H1 (cell line): ENCODE measurements around the gene COPZ2. TPM values are rescaled to one million over a fixed set of nuclear protein-coding genes. Genes with fewer than 3 reads are reported as not detected.

ENCODE experiments used
- KDM5A ChIP-seq: fragments of 200-600 bp; IDR thresholded peaks from 2 replicates; pipeline ENCODE4 v1.7.1; 2012; ENCODE audit warnings: mild to moderate bottlenecking, low read length, inconsistent platforms, mixed read lengths
- ZNF274 ChIP-seq: IDR thresholded peaks from 2 replicates; pipeline ENCODE4 v1.7.0; 2012; ENCODE audit warnings: low read length, borderline replicate concordance; ENCODE audit errors: extremely low read depth
- polyA plus RNA-seq, 7 experiments: library from polyadenylated mRNA; depleted of rRNA in 3 of 7; stranded (reverse) in 5 of 7; unstranded in 2 of 7; fragments of >200 nt in 5 of 7; fragments of 200-250 nt in 2 of 7; gene quantifications; 1 replicate in 5 of 7; 2 replicates in 1 of 7; 4 replicates in 1 of 7; pipeline versions ENCODE4 v1.2.1 to v1.2.3, GENCODE V29; 2011 to 2013; ENCODE audit warnings: missing spikeins in 2 of 7, mixed read lengths in 2 of 7
- total RNA-seq: library from RNA; stranded (reverse); fragmentation: NEBNext Ultra II Directional; extraction: Animal tissue kit (Norgen Biotek cat#: 25700); gene quantifications from 2 replicates; pipeline ENCODE4 v1.2.1, GENCODE V29; 2021

The COPZ2 gene
- total and polyA plus RNA-seq, 2 of the 8 experiments (the other 6 are each of a cell fraction or from before 2014, with no cell fraction given), result 0.24 TPM; not detected in 1

- TF ChIP-seq ZNF274, result no peak
- TF ChIP-seq KDM5A, result no peak
Measured at GRCh38 chr17:48004983-48005382, 32.6 kb downstream of the COPZ2 start (continued).
